H1 (cell line): ENCODE results near the gene SLC9A5. TPM values are rescaled to one million over a fixed set of nuclear protein-coding genes. Genes with fewer than 3 reads are reported as not detected.

ENCODE experiments used
- ASH2L ChIP-seq: fragments of 200-600, 300-600 bp; sonication (generic); IDR thresholded peaks from one replicate; pipeline ENCODE4 v1.7.1; 2017; ENCODE audit warnings: low read length
- CHD1 ChIP-seq: IDR thresholded peaks from 2 replicates; pipeline ENCODE4 v1.6.1; 2012; ENCODE audit warnings: low read depth, low read length, improper control_type of control experiment
- CREB1 ChIP-seq: IDR thresholded peaks from 2 replicates; pipeline ENCODE4 v1.6.1; 2012; ENCODE audit warnings: inconsistent platforms
- FOSL1 ChIP-seq: IDR thresholded peaks from 2 replicates; pipeline ENCODE4 v1.6.1; 2011; ENCODE audit warnings: mild to moderate bottlenecking, low read depth, low read length, moderate library complexity; ENCODE audit not compliant: insufficient read depth
- GABPA ChIP-seq: IDR thresholded peaks from 2 replicates; pipeline ENCODE4 v1.6.1; 2011; ENCODE audit warnings: mild to moderate bottlenecking, low read length, moderate library complexity, borderline replicate concordance; ENCODE audit not compliant: insufficient read depth
- GTF2F1 ChIP-seq: IDR thresholded peaks from 2 replicates; pipeline ENCODE4 v1.6.1; 2012; ENCODE audit warnings: low read depth, low read length, improper control_type of control experiment, borderline replicate concordance
- JUN ChIP-seq: IDR thresholded peaks from 2 replicates; pipeline ENCODE4 v1.6.1; 2011; ENCODE audit warnings: low read depth, mild to moderate bottlenecking, improper control_type of control experiment, low read length
- MAFK ChIP-seq: IDR thresholded peaks from 2 replicates; pipeline ENCODE4 v1.6.1; 2012; ENCODE audit warnings: low read depth, mild to moderate bottlenecking, improper control_type of control experiment, low read length
- PHF8 ChIP-seq: fragments of 200-600 bp; sonication (generic); conservative IDR thresholded peaks from 2 replicates; pipeline ENCODE4 v1.7.1; 2012; ENCODE audit warnings: low read depth, mild to moderate bottlenecking, inconsistent platforms, low read length, moderate library complexity
- RFX5 ChIP-seq: IDR thresholded peaks from 2 replicates; pipeline ENCODE4 v1.6.1; 2011; ENCODE audit warnings: low read depth, low read length, improper control_type of control experiment, borderline replicate concordance
- SAP30 ChIP-seq: fragments of 300-600 bp; sonication (generic); IDR thresholded peaks from 2 replicates; pipeline ENCODE4 v1.7.1; 2012; ENCODE audit warnings: low read length, moderate library complexity, mild to moderate bottlenecking, inconsistent platforms; ENCODE audit not compliant: insufficient read depth, insufficient replicate concordance
- SP1 ChIP-seq: IDR thresholded peaks from 2 replicates; pipeline ENCODE4 v1.6.1; 2011; ENCODE audit warnings: low read depth, low read length
- SRF ChIP-seq: IDR thresholded peaks from 2 replicates; pipeline ENCODE4 v1.6.1; 2011; ENCODE audit warnings: mild to moderate bottlenecking, low read depth, low read length, moderate library complexity
- TAF1 ChIP-seq: IDR thresholded peaks from 2 replicates; pipeline ENCODE4 v1.6.1; 2011; ENCODE audit warnings: mild to moderate bottlenecking, low read depth, low read length
- TAF7 ChIP-seq: optimal IDR thresholded peaks from 2 replicates; pipeline ENCODE3; 2011; ENCODE audit warnings: low read depth, mild to moderate bottlenecking, inconsistent platforms, low read length, moderate library complexity, borderline replicate concordance
- TBP ChIP-seq: IDR thresholded peaks from 2 replicates; pipeline ENCODE4 v1.6.1; 2011; ENCODE audit warnings: low read depth, low read length, improper control_type of control experiment
- microRNA counts: library from miRNA; unstranded; fragments of <30 nt; microRNA quantifications from one replicate; lab custom pipeline; 2015
- microRNA-seq, 2 experiments: library from miRNA; unstranded; fragments of <30 nt; microRNA quantifications; one replicate each; pipeline versions ENCODE4 to v1.2.0, GENCODE V29; 2016 to 2020; ENCODE audit warnings: borderline microRNAs expressed in 2 of 2, borderline number of aligned reads in 2 of 2, borderline replicate concordance in 1 of 2
- polyA plus RNA-seq, 7 experiments: library from polyadenylated mRNA; depleted of rRNA in 3 of 7; stranded (reverse) in 5 of 7; unstranded in 2 of 7; fragments of >200 nt in 5 of 7; fragments of 200-250 nt in 2 of 7; gene quantifications; 1 replicate in 5 of 7; 2 replicates in 1 of 7; 4 replicates in 1 of 7; pipeline versions ENCODE4 v1.2.1 to v1.2.3, GENCODE V29; 2011 to 2013; ENCODE audit warnings: missing spikeins in 2 of 7, mixed read lengths in 2 of 7
- small RNA-seq: library from polyadenylated mRNA; stranded (forward); fragments of <200 nt; extraction: miRNeasy Mini kit (QIAGEN cat#:217004); gene quantifications from one replicate; pipeline ENCODE3, GENCODE V24; 2013; ENCODE audit not compliant: insufficient read depth
- total RNA-seq: library from RNA; stranded (reverse); fragmentation: NEBNext Ultra II Directional; extraction: Animal tissue kit (Norgen Biotek cat#: 25700); gene quantifications from 2 replicates; pipeline ENCODE4 v1.2.1, GENCODE V29; 2021

SLC9A5 gene
- total and polyA plus RNA-seq, 2 of the 8 experiments (the other 6 are each of a cell fraction or from before 2014, with no cell fraction given), result 7.9 to 8.6 TPM

DNA sequence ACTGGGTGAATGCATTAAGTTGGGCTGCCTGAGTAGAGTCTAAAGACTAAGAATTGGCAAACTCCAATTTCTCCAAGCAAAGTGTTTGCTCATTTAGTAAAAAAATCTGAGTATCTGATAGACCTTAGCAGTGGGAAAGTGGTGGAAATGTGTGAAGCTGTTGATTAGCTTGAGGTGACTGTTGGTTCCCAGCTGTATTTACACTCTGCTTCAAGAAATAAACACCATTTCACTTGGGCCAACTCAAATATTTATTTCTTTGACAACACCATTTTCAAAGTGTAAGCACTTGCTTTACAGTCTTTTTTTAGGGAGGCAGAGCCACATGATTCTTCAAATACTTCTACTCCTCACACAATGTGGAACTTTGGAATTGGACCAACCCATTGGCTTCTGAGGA is 69.1 kb downstream of the SLC9A5 start (continued):
- no peak for TF ChIP-seq TBP
- no peak for TF ChIP-seq PHF8
- no peak for TF ChIP-seq ASH2L
- no peak for TF ChIP-seq MAFK
- TF ChIP-seq SRF, result no peak
- no peak for TF ChIP-seq CHD1
- TF ChIP-seq SP1, result no peak
- no peak for TF ChIP-seq RFX5
- no peak for TF ChIP-seq FOSL1
- TF ChIP-seq CREB1, result no peak
- TF ChIP-seq TAF7, result no peak
- TF ChIP-seq JUN, result no peak
- no peak for TF ChIP-seq SAP30
- no peak for TF ChIP-seq TAF1
- TF ChIP-seq GABPA, result no peak
- TF ChIP-seq GTF2F1, result no peak

MicroRNAs within 50 kb of the gene (microRNA counts, 767-probe panel; counts per million panel counts)
- 879 counts per million, percentile 95 among the panel's probes with 10 or more counts for microRNA hsa-miR-328 (lab: Ali Mortazavi, UCI)

Small RNA genes lying within 50 kb of the gene (microRNA-seq; reads per million reads assigned to microRNA genes)
- 0.92 to 1.8 reads per million in 2 experiments for gene MIR328

Small RNA genes lying within 50 kb of the gene (small RNA-seq; reads per million reads assigned to genes)
- 6.9 reads per million, percentile 73 among the genes with 10 or more reads in this experiment for gene MIR328

Other genes starting within 250 kb of the SLC9A5 start
- 31.6 and 34.3 TPM in 2 replicates for gene CBFB, start 219.8 kb upstream of the SLC9A5 start, total RNA-seq
- gene CBFB, start 219.8 kb upstream of the SLC9A5 start, polyA plus RNA-seq (2011; rRNA removed), result 8.0 and 11.5 TPM in 2 replicates
- 18.6 TPM in 2 replicates for gene PHAF1, start 139.0 kb upstream of the SLC9A5 start, total RNA-seq
- gene PHAF1, start 139.0 kb upstream of the SLC9A5 start, polyA plus RNA-seq (2011; rRNA removed), result 20.6 and 26.4 TPM in 2 replicates
- 3.5 and 4.7 TPM in 2 replicates for gene B3GNT9, start 98.0 kb upstream of the SLC9A5 start, total RNA-seq
- gene B3GNT9, start 98.0 kb upstream of the SLC9A5 start, polyA plus RNA-seq (2011; rRNA removed), result 9.0 and 10.2 TPM in 2 replicates
- gene TRADD, start 89.1 kb upstream of the SLC9A5 start, total RNA-seq, result 0.19 and 0.29 TPM in 2 replicates
- 0.50 and 0.60 TPM in 2 replicates for gene TRADD, start 89.1 kb upstream of the SLC9A5 start, polyA plus RNA-seq (2011; rRNA removed)
- gene FBXL8, start 89.0 kb upstream of the SLC9A5 start, total RNA-seq, result not detected in 2 replicates
- gene FBXL8, start 89.0 kb upstream of the SLC9A5 start, polyA plus RNA-seq (2011; rRNA removed), result 0.11 and 0.67 TPM in 2 replicates
- not detected in 2 replicates for gene HSF4, start 84.2 kb upstream of the SLC9A5 start, total RNA-seq
- 0.14 and 0.93 TPM in 2 replicates for gene HSF4, start 84.2 kb upstream of the SLC9A5 start, polyA plus RNA-seq (2011; rRNA removed)
- 1.6 and 2.2 TPM in 2 replicates for gene NOL3, start 78.4 kb upstream of the SLC9A5 start, total RNA-seq
- gene NOL3, start 78.4 kb upstream of the SLC9A5 start, polyA plus RNA-seq (2011; rRNA removed), result 4.1 and 4.6 TPM in 2 replicates
- gene MATCAP1, start 65.0 kb upstream of the SLC9A5 start, total RNA-seq, result 22.9 and 23.1 TPM in 2 replicates
- 27.5 and 38.0 TPM in 2 replicates for gene MATCAP1, start 65.0 kb upstream of the SLC9A5 start, polyA plus RNA-seq (2011; rRNA removed)
- gene EXOC3L1, start 58.8 kb upstream of the SLC9A5 start, total RNA-seq, result 1.3 and 1.7 TPM in 2 replicates
- gene EXOC3L1, start 58.8 kb upstream of the SLC9A5 start, polyA plus RNA-seq (2011; rRNA removed), result 1.3 and 2.1 TPM in 2 replicates
- gene E2F4, start 56.8 kb upstream of the SLC9A5 start, total RNA-seq, result 78.0 and 79.9 TPM in 2 replicates
- gene E2F4, start 56.8 kb upstream of the SLC9A5 start, polyA plus RNA-seq (2011; rRNA removed), result 157 and 194 TPM in 2 replicates
- gene ELMO3, start 49.8 kb upstream of the SLC9A5 start, total RNA-seq, result 9.2 and 9.6 TPM in 2 replicates
- 10.9 and 14.4 TPM in 2 replicates for gene ELMO3, start 49.8 kb upstream of the SLC9A5 start, polyA plus RNA-seq (2011; rRNA removed)
- 37.7 and 37.9 TPM in 2 replicates for gene TMEM208, start 21.8 kb upstream of the SLC9A5 start, total RNA-seq
- gene TMEM208, start 21.8 kb upstream of the SLC9A5 start, polyA plus RNA-seq (2011; rRNA removed), result 93.9 and 100.0 TPM in 2 replicates
- gene FHOD1, start 1.5 kb upstream of the SLC9A5 start, total RNA-seq, result 55.4 and 60.7 TPM in 2 replicates
- gene FHOD1, start 1.5 kb upstream of the SLC9A5 start, polyA plus RNA-seq (2011; rRNA removed), result 31.3 and 49.1 TPM in 2 replicates
- 7.4 and 7.7 TPM in 2 replicates for gene PLEKHG4, start 30.6 kb downstream of the SLC9A5 start, total RNA-seq
- 11.1 and 19.8 TPM in 2 replicates for gene PLEKHG4, start 30.6 kb downstream of the SLC9A5 start, polyA plus RNA-seq (2011; rRNA removed)
- gene KCTD19, start 77.8 kb downstream of the SLC9A5 start, total RNA-seq, result 0.06 and 0.63 TPM in 2 replicates
- 0.24 and 0.47 TPM in 2 replicates for gene KCTD19, start 77.8 kb downstream of the SLC9A5 start, polyA plus RNA-seq (2011; rRNA removed)
- gene LRRC36, start 77.8 kb downstream of the SLC9A5 start, total RNA-seq, result 0.44 TPM in 1 of 2 replicates, not detected in the other
- 0.09 and 0.15 TPM in 2 replicates for gene LRRC36, start 77.8 kb downstream of the SLC9A5 start, polyA plus RNA-seq (2011; rRNA removed)
- 0.61 and 1.0 TPM in 2 replicates for gene TPPP3, start 144.5 kb downstream of the SLC9A5 start, total RNA-seq
- 0.77 and 1.3 TPM in 2 replicates for gene TPPP3, start 144.5 kb downstream of the SLC9A5 start, polyA plus RNA-seq (2011; rRNA removed)
- gene ZDHHC1, start 167.5 kb downstream of the SLC9A5 start, total RNA-seq, result 3.1 and 3.5 TPM in 2 replicates
- 4.9 and 7.5 TPM in 2 replicates for gene ZDHHC1, start 167.5 kb downstream of the SLC9A5 start, polyA plus RNA-seq (2011; rRNA removed)
- gene HSD11B2, start 182.1 kb downstream of the SLC9A5 start, total RNA-seq, result 25.9 and 28.7 TPM in 2 replicates
- gene HSD11B2, start 182.1 kb downstream of the SLC9A5 start, polyA plus RNA-seq (2011; rRNA removed), result 32.9 and 41.9 TPM in 2 replicates
- gene ATP6V0D1, start 232.2 kb downstream of the SLC9A5 start, total RNA-seq, result 47.3 and 54.1 TPM in 2 replicates
- gene ATP6V0D1, start 232.2 kb downstream of the SLC9A5 start, polyA plus RNA-seq (2011; rRNA removed), result 129 and 134 TPM in 2 replicates
- gene AGRP, start 234.6 kb downstream of the SLC9A5 start, total RNA-seq, result not detected in 2 replicates
- not detected in 2 replicates for gene AGRP, start 234.6 kb downstream of the SLC9A5 start, polyA plus RNA-seq (2011; rRNA removed)